H9 (cell line): ENCODE data around the gene CLEC9A. TPM values are rescaled to one million over a fixed set of nuclear protein-coding genes. Genes with fewer than 3 reads are reported as not detected.

Source experiments
- DNase-seq: peaks from one replicate; pipeline ENCODE4 v3.0.0-alpha.2; 2017
- H2AFZ ChIP-seq: one replicate; pipeline ENCODE4 v1.6.1; 2013; ENCODE audit warnings: mild to moderate bottlenecking, low read length, control low read depth, moderate library complexity
- H2AK5ac ChIP-seq: 2 replicates; pipeline ENCODE4 v1.6.1; 2013; ENCODE audit warnings: low read length, control low read depth, mixed read lengths; ENCODE audit not compliant: insufficient read length
- H2BK120ac ChIP-seq: one replicate; pipeline ENCODE4 v1.6.1; 2013; ENCODE audit warnings: low read depth, mild to moderate bottlenecking, low read length, control low read depth, inconsistent platforms; ENCODE audit not compliant: poor library complexity, severe bottlenecking
- H2BK12ac ChIP-seq: 2 replicates; pipeline ENCODE4 v1.6.1; 2013; ENCODE audit warnings: low read length, control low read depth, mixed read lengths, low read depth; ENCODE audit not compliant: insufficient read length
- H2BK15ac ChIP-seq: 2 replicates; pipeline ENCODE4 v1.6.1; 2013; ENCODE audit warnings: low read depth, low read length, control low read depth
- H2BK20ac ChIP-seq: one replicate; pipeline ENCODE4 v1.6.1; 2013; ENCODE audit warnings: low read depth, mild to moderate bottlenecking, low read length, control low read depth, inconsistent platforms; ENCODE audit not compliant: poor library complexity, severe bottlenecking
- H2BK5ac ChIP-seq: 2 replicates; pipeline ENCODE4 v1.6.1; 2013; ENCODE audit warnings: low read length, control low read depth, mixed read lengths; ENCODE audit not compliant: insufficient read length
- H3K14ac ChIP-seq: 2 replicates; pipeline ENCODE4 v1.6.1; 2013; ENCODE audit warnings: low read length, control low read depth; ENCODE audit not compliant: insufficient read depth
- H3K18ac ChIP-seq: 2 replicates; pipeline ENCODE4 v1.6.1; 2013; ENCODE audit warnings: low read depth, mild to moderate bottlenecking, mixed read lengths, low read length, control low read depth; ENCODE audit not compliant: insufficient read length
- H3K23ac ChIP-seq: 2 replicates; pipeline ENCODE4 v1.6.1; 2013; ENCODE audit warnings: low read length, control low read depth, mixed read lengths, low read depth; ENCODE audit not compliant: insufficient read length
- H3K23me2 ChIP-seq: 2 replicates; pipeline ENCODE4 v1.6.1; 2013; ENCODE audit warnings: low read depth, mild to moderate bottlenecking, mixed read lengths, low read length, control low read depth; ENCODE audit not compliant: insufficient read length, poor library complexity, severe bottlenecking
- H3K27ac ChIP-seq: 2 replicates; pipeline ENCODE4 v1.5.1; 2013; ENCODE audit warnings: low read length, control low read depth, mixed read lengths, low read depth; ENCODE audit not compliant: insufficient read length
- H3K27me3 ChIP-seq: 2 replicates; pipeline ENCODE4 v1.6.1; 2013; ENCODE audit warnings: low read length, control low read depth, inconsistent platforms; ENCODE audit not compliant: insufficient read depth
- H3K4ac ChIP-seq: 2 replicates; pipeline ENCODE4 v1.6.1; 2013; ENCODE audit warnings: low read depth, mild to moderate bottlenecking, control low read depth, inconsistent platforms, low read length, moderate library complexity
- H3K4me1 ChIP-seq: 2 replicates; pipeline ENCODE4 v1.6.1; 2013; ENCODE audit warnings: low read length, control low read depth, inconsistent platforms; ENCODE audit not compliant: insufficient read depth
- H3K4me2 ChIP-seq: 2 replicates; pipeline ENCODE4 v1.6.1; 2013; ENCODE audit warnings: low read length, control low read depth, mixed read lengths; ENCODE audit not compliant: insufficient read length, insufficient read depth
- H3K56ac ChIP-seq: 2 replicates; pipeline ENCODE4 v1.6.1; 2013; ENCODE audit warnings: low read depth, mild to moderate bottlenecking, mixed read lengths, low read length, control low read depth; ENCODE audit not compliant: insufficient read length
- H3K79me1 ChIP-seq: 2 replicates; pipeline ENCODE4 v1.6.1; 2013; ENCODE audit warnings: low read depth, mild to moderate bottlenecking, moderate library complexity, low read length, control low read depth, inconsistent platforms; ENCODE audit not compliant: insufficient read depth, poor library complexity, severe bottlenecking
- H3K79me2 ChIP-seq: 2 replicates; pipeline ENCODE4 v1.6.1; 2013; ENCODE audit warnings: low read length, control low read depth, inconsistent platforms; ENCODE audit not compliant: insufficient read depth
- H3K9ac ChIP-seq: 2 replicates; pipeline ENCODE4 v1.6.1; 2013; ENCODE audit warnings: low read length, control low read depth, mixed read lengths; ENCODE audit not compliant: insufficient read length; ENCODE audit errors: extremely low read depth
- H3K9me3 ChIP-seq: one replicate; pipeline ENCODE4 v1.6.1; 2013; ENCODE audit warnings: low read depth, low read length, inconsistent platforms; ENCODE audit not compliant: control insufficient read depth
- H3T11ph ChIP-seq: one replicate; pipeline ENCODE4 v1.6.1; 2013; ENCODE audit warnings: mild to moderate bottlenecking, low read length, control low read depth, inconsistent platforms
- H4K20me1 ChIP-seq: one replicate; pipeline ENCODE4 v1.6.1; 2013; ENCODE audit not compliant: control insufficient read depth, insufficient read length, insufficient read depth
- H4K5ac ChIP-seq: 2 replicates; pipeline ENCODE4 v1.6.1; 2013; ENCODE audit warnings: low read depth, mild to moderate bottlenecking, mixed read lengths, low read length, control low read depth; ENCODE audit not compliant: insufficient read length
- H4K8ac ChIP-seq: replicated peaks from 2 replicates; pipeline ENCODE4 v1.6.1; 2013; ENCODE audit warnings: low read length, control low read depth, mixed read lengths, low read depth; ENCODE audit not compliant: insufficient read length
- H4K91ac ChIP-seq: 2 replicates; pipeline ENCODE4 v1.6.1; 2013; ENCODE audit warnings: low read depth, mild to moderate bottlenecking, moderate library complexity, mixed read lengths, low read length, control low read depth; ENCODE audit not compliant: insufficient read length
- H3K27ac Mint-ChIP-seq, 3 experiments: 2 replicates in 2 of 3; 3 replicates in 1 of 3; pipeline ENCODE4 v1.8.0; 2020 to 2021; ENCODE audit warnings: mixed read lengths in 3 of 3, mild to moderate bottlenecking in 1 of 3, moderate library complexity in 1 of 3
- H3K27me3 Mint-ChIP-seq: 2 replicates; pipeline ENCODE4 v1.8.0; 2021; ENCODE audit warnings: low read depth, mild to moderate bottlenecking, moderate library complexity, mixed read lengths
- H3K36me3 Mint-ChIP-seq, 3 experiments: 2 replicates in 2 of 3; 3 replicates in 1 of 3; pipeline ENCODE4 v1.8.0; 2020 to 2021; ENCODE audit warnings: low read depth in 3 of 3, mixed read lengths in 3 of 3; ENCODE audit not compliant: insufficient read depth in 1 of 3
- H3K4me1 Mint-ChIP-seq, 2 experiments: 2 replicates each; pipeline ENCODE4 v1.8.0; 2020; ENCODE audit warnings: mixed read lengths in 2 of 2
- H3K4me3 Mint-ChIP-seq, 2 experiments: 2 replicates in 1 of 2; 3 replicates in 1 of 2; pipeline ENCODE4 v1.8.0; 2020 to 2021; ENCODE audit warnings: mild to moderate bottlenecking in 2 of 2, mixed read lengths in 2 of 2, moderate library complexity in 1 of 2
- H3K9me3 Mint-ChIP-seq, 2 experiments: 2 replicates in 1 of 2; 3 replicates in 1 of 2; pipeline ENCODE4 v1.8.0; 2020; ENCODE audit warnings: mild to moderate bottlenecking in 2 of 2, mixed read lengths in 2 of 2, moderate library complexity in 1 of 2
- CTCF ChIP-seq: fragments of 200-600 bp; sonication (generic); conservative IDR thresholded peaks from 3 replicates; pipeline ENCODE4 v1.8.0; 2021; ENCODE audit warnings: antibody characterized with exemption, mild to moderate bottlenecking
- whole genome bisulfite sequencing: extraction: QIAGEN DNeasy Blood & Tissue Kit; methylation state at CpG from one replicate; pipeline ENCODE4 v1.1.7; 2013; ENCODE audit warnings: missing lambda C conversion rate, low lambda C conversion rate, mixed read lengths; ENCODE audit not compliant: insufficient read length; ENCODE audit errors: extremely low coverage; 5-methylcytosine and 5-hydroxymethylcytosine counted together
- total RNA-seq: library from RNA; stranded (reverse); gene quantifications from 2 replicates; pipeline ENCODE4 v1.2.1, GENCODE V29; 2021

The CLEC9A gene
- total RNA-seq, 1 experiment from 2014 or later = not detected

DNA sequence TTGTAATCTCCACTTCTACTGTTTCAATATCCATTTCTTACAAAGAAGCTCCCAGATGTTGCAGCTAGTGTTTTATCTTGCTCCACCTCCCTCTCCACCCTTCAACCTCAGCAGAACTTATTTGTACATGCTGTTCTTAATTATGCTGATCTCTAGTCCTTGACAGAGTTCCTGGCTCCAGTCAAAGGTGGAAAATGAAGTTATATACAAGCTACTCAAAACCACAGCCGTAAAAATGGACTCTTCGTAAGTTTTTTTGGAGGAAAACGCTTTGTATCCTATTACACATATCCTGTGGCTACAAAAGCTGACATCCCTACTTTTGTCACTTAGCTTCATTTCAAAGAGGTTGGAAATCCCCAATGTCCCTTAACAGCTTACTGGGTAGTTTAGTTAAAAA lies 67.0 kb downstream of the CLEC9A start:
- Histone ChIP-seq H3K27me3 (no peaks in the 10 kb centered on the region), H2AK5ac (no peak overlapping the region), H3K18ac (no peak overlapping the region), H2BK5ac (no peak overlapping the region), H2BK15ac (no peak overlapping the region), H3K23ac (no peak overlapping the region), H2BK20ac (no peak overlapping the region), H3K4me2 (no peak overlapping the region), H3K79me2 (no peaks in the 10 kb centered on the region), H3K27ac (no peak overlapping the region), H3K23me2 (no peaks in the 10 kb centered on the region), H3K14ac (no peak overlapping the region), H4K8ac (no peak overlapping the region), H2BK120ac (no peak overlapping the region), H3K56ac (no peak overlapping the region), H2BK12ac (no peak overlapping the region), H3K9ac (no peak overlapping the region), H3K9me3 (no peaks in the 10 kb centered on the region), H3K4me1 (no peaks in the 10 kb centered on the region), H2AFZ (no peak overlapping the region), H4K5ac (no peak overlapping the region), H3K4ac (no peak overlapping the region), H4K91ac (no peak overlapping the region), H4K20me1 (no peaks in the 10 kb centered on the region), H3T11ph (no peak overlapping the region), H3K79me1 (no peaks in the 10 kb centered on the region)
- WGBS = no CpG with 5 or more reads among the region's 3 CpGs
- no peaks in the 10 kb centered on the region for H3K36me3 Mint-ChIP-seq
- H3K27ac Mint-ChIP-seq = no peak overlapping the region
- no peaks in the 10 kb centered on the region for H3K9me3 Mint-ChIP-seq
- no peak for TF ChIP-seq CTCF
- H3K27me3 Mint-ChIP-seq = no peaks in the 10 kb centered on the region
- no peak overlapping the region for H3K4me3 Mint-ChIP-seq
- peaks cover 10 to 12% of the 10 kb centered on the region in 2 experiments for H3K4me1 Mint-ChIP-seq
- DNase-seq = no peak
